Mesothelial cell of epicardium (in vitro differentiated cells): ENCODE measurements around the gene FSIP1. TPM values are rescaled to one million over a fixed set of nuclear protein-coding genes. Genes with fewer than 3 reads are reported as not detected.

Experiments used
- DNase-seq, 2 experiments: peaks; one replicate each; pipeline ENCODE4 v3.0.0; 2021; ENCODE audit warnings: low spot score in 2 of 2; ENCODE audit not compliant: unreplicated experiment in 2 of 2
- H3K27ac Mint-ChIP-seq: 2 replicates; pipeline ENCODE4 v1.8.0; 2021; ENCODE audit warnings: mixed read lengths
- H3K27me3 Mint-ChIP-seq: 2 replicates; pipeline ENCODE4 v1.8.0; 2021; ENCODE audit warnings: low read depth, mixed read lengths
- H3K36me3 Mint-ChIP-seq: 2 replicates; pipeline ENCODE4 v1.8.0; 2021; ENCODE audit warnings: mixed read lengths
- H3K4me1 Mint-ChIP-seq: 2 replicates; pipeline ENCODE4 v1.8.0; 2021; ENCODE audit warnings: mixed read lengths
- H3K4me3 Mint-ChIP-seq: 2 replicates; pipeline ENCODE4 v1.8.0; 2021; ENCODE audit warnings: mild to moderate bottlenecking, moderate library complexity, mixed read lengths
- H3K9me3 Mint-ChIP-seq: 2 replicates; pipeline ENCODE4 v1.8.0; 2021; ENCODE audit warnings: mixed read lengths
- total RNA-seq: library from RNA; stranded (reverse); gene quantifications from 3 replicates; pipeline ENCODE4 v1.2.1, GENCODE V29; 2021
- TF ChIP-seq, protein P1 (sequence below): fragments of 200-600 bp; sonication (generic); IDR thresholded peaks from one replicate; pipeline ENCODE4 v1.5.0; 2021; ENCODE audit warnings: antibody characterized with exemption; ENCODE audit not compliant: unreplicated experiment

The FSIP1 gene
- total RNA-seq, 1 donor from 2014 or later, result 0.74 TPM

DNA sequence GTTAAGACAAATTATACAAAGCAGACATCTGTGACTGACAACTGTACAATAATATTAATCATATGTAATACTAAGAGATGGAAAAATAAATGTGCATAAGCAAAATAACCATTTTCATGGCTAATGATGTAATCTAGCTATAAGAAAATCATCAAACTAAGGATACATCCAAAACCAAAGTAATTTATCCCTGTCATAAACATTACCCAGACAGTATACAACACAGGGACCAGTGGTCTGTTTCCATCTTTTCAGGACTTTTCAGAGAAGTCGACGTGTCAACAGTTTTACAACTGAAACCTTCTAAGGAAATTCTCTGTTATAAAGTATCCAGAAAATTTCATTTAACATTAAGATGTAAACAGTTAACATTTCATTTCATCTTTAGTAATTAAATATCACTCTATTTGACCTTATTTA, 190.7 kb downstream of the FSIP1 start:
- H3K27me3 Mint-ChIP-seq, result no peaks in the 10 kb centered on the region
- no peak for DNase-seq
- H3K4me1 Mint-ChIP-seq, result peaks cover 6% of the 10 kb centered on the region
- TF ChIP-seq, protein P1, sequence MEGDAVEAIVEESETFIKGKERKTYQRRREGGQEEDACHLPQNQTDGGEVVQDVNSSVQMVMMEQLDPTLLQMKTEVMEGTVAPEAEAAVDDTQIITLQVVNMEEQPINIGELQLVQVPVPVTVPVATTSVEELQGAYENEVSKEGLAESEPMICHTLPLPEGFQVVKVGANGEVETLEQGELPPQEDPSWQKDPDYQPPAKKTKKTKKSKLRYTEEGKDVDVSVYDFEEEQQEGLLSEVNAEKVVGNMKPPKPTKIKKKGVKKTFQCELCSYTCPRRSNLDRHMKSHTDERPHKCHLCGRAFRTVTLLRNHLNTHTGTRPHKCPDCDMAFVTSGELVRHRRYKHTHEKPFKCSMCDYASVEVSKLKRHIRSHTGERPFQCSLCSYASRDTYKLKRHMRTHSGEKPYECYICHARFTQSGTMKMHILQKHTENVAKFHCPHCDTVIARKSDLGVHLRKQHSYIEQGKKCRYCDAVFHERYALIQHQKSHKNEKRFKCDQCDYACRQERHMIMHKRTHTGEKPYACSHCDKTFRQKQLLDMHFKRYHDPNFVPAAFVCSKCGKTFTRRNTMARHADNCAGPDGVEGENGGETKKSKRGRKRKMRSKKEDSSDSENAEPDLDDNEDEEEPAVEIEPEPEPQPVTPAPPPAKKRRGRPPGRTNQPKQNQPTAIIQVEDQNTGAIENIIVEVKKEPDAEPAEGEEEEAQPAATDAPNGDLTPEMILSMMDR, result no peak
- H3K4me3 Mint-ChIP-seq, result no peak overlapping the region
- H3K27ac Mint-ChIP-seq, result no peak overlapping the region
- peaks cover 58% of the 10 kb centered on the region for H3K36me3 Mint-ChIP-seq
- H3K9me3 Mint-ChIP-seq, result no peaks in the 10 kb centered on the region

DNA sequence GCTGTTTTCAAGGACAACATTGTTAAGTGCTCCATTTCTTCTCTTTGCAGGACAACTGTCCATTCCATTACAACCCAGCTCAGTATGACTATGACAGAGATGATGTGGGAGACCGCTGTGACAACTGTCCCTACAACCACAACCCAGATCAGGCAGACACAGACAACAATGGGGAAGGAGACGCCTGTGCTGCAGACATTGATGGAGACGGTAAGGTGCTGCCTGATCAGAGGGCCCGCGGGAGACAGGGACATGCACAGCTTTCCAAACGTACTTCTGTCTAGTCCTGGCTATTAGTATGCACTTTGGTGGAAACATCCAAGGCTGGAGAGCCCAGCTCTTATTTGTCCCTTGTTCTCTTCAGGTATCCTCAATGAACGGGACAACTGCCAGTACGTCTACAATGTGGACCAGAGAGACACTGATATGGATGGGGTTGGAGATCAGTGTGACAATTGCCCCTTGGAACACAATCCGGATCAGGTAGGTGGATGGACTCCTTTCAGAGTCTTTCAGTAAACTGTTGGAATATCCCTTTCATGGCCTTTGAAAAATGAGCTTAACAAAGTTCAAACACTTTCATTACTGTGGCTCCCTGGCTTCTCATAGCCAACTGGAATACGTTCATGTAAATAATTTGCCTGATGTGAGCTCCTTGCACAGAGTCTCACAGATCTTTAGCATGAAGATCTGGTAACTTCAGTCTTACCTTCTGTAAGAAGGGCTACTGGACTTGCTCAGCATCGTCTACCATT, 191.3 kb downstream of the FSIP1 start:
- no peaks in the 10 kb centered on the region for H3K27me3 Mint-ChIP-seq
- H3K36me3 Mint-ChIP-seq, result peaks cover 60% of the 10 kb centered on the region
- TF ChIP-seq, protein P1, result no peak
- no peak overlapping the region for H3K27ac Mint-ChIP-seq
- no peak overlapping the region for H3K4me3 Mint-ChIP-seq
- DNase-seq, result no peak
- H3K9me3 Mint-ChIP-seq, result no peaks in the 10 kb centered on the region
- peaks cover 2% of the 10 kb centered on the region for H3K4me1 Mint-ChIP-seq

DNA sequence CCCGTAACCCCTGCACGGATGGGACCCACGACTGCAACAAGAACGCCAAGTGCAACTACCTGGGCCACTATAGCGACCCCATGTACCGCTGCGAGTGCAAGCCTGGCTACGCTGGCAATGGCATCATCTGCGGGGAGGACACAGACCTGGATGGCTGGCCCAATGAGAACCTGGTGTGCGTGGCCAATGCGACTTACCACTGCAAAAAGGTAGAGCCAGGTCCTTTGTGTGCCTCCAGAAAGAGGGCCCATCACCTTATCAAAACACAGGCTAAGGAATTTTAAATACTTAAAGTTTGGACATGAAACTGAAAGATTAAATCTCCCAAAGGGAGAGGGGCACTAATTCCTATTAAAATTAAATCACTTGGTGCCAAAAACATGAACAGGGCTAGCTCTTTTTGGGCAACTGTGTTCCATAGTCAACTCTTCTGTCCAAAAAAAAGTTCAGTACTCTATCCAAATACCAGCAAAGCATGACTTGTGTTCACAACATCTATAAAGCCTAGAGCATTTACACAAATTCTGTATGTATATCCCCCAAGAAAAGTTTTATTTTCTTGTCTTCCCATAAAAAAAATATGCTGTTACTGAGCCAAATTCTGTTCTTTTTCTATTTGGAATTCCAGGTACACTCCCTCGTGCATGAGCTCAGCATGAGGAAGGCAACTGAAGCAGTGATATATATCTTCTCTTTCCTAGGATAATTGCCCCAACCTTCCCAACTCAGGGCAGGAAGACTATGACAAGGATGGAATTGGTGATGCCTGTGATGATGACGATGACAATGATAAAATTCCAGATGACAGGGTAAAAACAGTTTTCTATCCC, 192.6 kb downstream of the FSIP1 start:
- H3K36me3 Mint-ChIP-seq, result peaks cover 67% of the 10 kb centered on the region
- H3K4me1 Mint-ChIP-seq, result no peaks in the 10 kb centered on the region
- no peak overlapping the region for H3K4me3 Mint-ChIP-seq
- DNase-seq, result no peak
- H3K27ac Mint-ChIP-seq, result no peak overlapping the region
- TF ChIP-seq, protein P1, result no peak
- no peaks in the 10 kb centered on the region for H3K9me3 Mint-ChIP-seq
- H3K27me3 Mint-ChIP-seq, result no peaks in the 10 kb centered on the region

DNA sequence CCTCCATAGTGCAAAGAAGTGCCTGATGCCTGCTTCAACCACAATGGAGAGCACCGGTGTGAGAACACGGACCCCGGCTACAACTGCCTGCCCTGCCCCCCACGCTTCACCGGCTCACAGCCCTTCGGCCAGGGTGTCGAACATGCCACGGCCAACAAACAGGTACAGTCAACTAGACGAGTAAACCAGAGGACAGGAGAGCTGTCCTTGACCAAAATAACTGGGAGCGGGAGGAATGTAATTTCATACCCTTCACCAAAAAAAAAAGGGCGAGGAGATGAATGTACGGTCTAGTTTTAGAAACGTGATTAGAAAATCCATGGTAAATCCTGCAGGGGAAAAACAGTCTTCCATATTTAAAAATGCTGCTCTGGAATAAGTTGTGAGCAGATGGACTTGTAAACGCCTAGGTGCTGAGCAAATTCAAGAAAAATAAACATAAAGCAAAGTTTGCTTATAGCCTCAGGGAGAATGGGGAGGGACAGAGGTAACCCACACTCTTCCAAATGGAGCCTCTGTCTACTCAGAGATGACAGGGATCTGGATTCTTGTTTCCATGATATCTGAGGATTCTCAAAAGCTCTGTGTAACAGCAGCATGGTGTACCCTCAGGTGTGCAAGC, 193.3 kb downstream of the FSIP1 start:
- Mint-ChIP-seq H3K9me3 (no peaks in the 10 kb centered on the region), H3K27me3 (no peaks in the 10 kb centered on the region), H3K36me3 (peaks cover 71% of the 10 kb centered on the region), H3K4me3 (no peak overlapping the region), H3K4me1 (no peaks in the 10 kb centered on the region), H3K27ac (no peak overlapping the region)
- TF ChIP-seq, protein P1, result no peak
- DNase-seq, result no peak

DNA sequence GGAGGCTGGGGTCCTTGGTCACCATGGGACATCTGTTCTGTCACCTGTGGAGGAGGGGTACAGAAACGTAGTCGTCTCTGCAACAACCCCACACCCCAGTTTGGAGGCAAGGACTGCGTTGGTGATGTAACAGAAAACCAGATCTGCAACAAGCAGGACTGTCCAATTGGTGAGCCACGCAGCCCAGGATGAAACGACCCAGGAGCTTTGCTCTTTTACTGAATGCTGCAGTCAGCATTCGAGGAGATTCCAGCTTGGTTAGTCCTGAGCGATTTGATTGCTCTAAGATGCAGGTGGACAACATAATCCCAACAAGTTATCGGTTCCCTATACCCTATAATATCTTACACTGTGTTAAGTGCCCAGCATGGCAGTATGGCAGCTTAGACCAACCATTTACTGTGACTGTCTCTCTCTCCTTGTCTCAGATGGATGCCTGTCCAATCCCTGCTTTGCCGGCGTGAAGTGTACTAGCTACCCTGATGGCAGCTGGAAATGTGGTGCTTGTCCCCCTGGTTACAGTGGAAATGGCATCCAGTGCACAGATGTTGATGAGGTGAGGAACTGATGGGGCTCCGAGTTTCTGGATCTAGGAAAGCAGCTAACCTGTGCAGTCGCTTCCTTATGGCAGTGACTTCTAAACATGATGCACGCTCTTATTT, 194.0 kb downstream of the FSIP1 start:
- Mint-ChIP-seq H3K4me3 (no peak overlapping the region), H3K9me3 (no peaks in the 10 kb centered on the region), H3K27me3 (no peaks in the 10 kb centered on the region), H3K27ac (no peak overlapping the region), H3K36me3 (peaks cover 65% of the 10 kb centered on the region), H3K4me1 (peaks cover 2% of the 10 kb centered on the region)
- DNase-seq, result no peak
- TF ChIP-seq, protein P1, result no peak
